Erythroblast (primary cell): ENCODE data around the gene NFATC1.

Experiments used
- DNase-seq, 2 experiments: peaks; one replicate each; lab custom pipeline; 2025; lab: John Stamatoyannopoulos, UW
- GATA1 ChIP-seq: IDR thresholded peaks from 2 replicates; pipeline ENCODE4 v1.6.1; 2011; ENCODE audit warnings: low read depth, mild to moderate bottlenecking, control low read depth, low read length, moderate library complexity
- POLR2A ChIP-seq: IDR thresholded peaks from 2 replicates; pipeline ENCODE4 v1.6.1; 2011; ENCODE audit warnings: mild to moderate bottlenecking, low read length

Gene NFATC1

DNA sequence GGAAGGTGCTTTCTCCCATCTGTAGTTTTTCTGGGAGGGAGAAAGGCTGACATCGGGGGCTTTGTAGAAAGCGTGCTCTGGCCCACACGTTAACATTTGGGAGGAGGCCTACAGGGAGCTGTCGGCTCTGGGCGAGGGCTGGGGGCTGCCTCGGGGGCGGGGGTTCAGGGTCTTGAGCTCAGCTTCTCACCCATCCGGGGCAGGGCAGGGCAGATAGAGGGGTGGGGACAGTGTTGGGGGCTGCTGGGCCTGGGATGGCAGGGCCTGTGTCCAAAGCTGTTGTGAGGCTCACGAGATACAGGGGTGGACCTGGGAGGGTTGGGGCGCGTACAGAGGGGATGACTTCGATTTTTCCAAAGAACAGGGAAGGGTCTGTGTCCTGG is 27.0 kb downstream of the NFATC1 start:
- TF ChIP-seq POLR2A, result no peak
- TF ChIP-seq GATA1, result no peak
- no peak for DNase-seq

DNA sequence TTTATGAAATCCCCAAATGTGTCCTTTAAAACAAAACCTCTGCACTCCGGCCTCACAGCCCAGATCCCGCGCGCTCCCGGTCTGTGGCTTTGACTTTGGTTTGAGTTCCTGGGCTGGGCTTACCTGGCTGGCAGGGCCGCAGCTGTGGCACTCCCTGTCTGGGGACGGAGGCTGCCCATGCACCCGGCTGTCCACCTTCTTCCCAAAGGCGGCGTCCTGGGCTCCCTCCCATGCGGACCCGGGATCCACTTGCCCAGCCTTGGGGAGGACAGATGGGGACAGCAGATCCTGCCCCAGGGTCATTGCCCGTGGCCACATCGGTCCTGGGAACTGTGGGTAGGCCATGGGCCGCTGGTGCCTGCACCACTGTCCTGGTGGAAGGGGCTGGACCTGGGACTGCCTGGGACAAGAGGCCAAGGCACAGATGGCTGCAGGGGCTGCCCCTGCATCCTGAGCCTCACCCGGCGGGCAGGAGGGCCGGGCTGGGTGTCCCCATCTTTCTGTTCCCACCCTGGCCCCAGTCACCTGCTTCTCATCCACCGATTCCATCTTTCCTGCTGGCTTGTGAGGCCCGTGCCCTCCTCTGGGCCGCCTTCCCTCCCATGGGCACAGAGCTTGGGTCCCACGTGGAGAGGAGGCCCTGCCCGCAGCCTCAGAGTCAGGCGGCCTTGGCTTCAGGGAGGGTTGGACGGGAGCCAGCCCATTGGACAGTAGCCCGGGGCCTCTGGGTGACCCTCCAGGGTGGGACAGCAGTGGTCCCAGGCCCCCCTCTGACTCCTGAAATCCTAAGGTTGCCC is 27.7 kb downstream of the NFATC1 start:
- no peak for DNase-seq

DNA sequence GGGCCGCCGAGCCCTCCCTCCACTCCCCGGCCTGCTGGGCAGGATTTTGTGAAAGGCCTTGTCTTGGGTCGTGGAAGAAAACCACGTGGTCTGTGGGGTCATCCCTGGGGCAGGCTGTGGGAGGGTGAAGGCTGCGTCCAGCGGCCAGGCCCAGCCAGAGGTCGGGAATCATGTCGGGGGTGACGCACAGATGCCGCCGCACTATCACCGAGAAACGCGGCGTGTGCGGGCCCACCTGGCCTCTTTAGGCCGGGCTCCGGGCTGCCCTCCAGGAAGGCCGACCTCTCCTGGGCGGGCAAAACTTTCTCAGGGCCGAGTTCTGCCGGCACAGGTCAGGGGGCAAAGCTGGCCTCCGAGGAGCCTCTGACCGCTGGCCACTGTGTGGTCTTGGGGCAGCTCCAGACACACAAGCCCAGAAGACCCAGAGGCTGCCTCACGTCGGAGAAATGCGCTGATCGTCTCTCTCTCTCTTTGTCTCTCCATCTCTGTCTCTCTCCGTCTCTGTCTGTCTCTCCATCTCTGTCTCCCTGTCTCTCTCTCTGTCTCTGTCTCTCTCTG is 28.4 kb downstream of the NFATC1 start:
- DNase-seq, result no peak
- TF ChIP-seq POLR2A (no peak), GATA1 (no peak)

More for the DNA sequence above, 27.7 kb downstream of the NFATC1 start:
- TF ChIP-seq GATA1 (no peak), POLR2A (no peak)

DNA sequence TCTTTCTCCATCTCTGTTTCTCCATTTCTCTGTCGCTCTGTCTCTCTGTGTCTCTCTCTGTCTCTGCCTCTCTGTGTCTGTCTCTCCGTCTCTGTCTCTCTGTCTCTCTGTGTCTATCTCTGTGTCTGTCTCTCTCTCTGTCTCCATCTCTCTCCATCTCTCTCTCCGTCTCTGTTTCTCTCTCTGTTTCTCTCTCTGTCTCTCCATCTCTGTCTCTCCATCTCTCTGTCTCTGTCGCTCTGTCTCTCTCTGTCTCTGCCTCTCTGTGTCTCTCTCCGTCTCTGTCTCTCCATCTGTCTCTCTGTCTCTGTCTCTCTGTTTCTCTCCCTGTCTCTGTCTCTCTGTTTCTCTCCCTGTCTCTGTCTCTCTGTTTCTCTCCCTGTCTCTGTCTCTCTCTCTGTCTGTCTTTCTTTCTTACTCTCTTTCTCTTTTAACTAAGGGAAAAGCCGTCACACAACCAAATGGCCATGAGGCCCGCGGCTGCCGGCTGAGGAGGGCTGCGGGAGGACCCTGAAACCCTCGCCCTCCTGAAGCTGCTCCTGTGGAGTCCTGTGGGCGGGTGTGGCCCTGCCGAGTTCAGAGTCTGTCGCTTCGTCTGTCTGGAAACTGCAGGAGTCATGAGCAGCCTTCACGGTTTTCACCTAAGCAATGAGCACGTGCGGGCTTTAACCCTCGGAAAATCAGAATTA is 29.3 kb downstream of the NFATC1 start:
- DNase-seq, result no peak
- TF ChIP-seq GATA1, result no peak
- no peak for TF ChIP-seq POLR2A

DNA sequence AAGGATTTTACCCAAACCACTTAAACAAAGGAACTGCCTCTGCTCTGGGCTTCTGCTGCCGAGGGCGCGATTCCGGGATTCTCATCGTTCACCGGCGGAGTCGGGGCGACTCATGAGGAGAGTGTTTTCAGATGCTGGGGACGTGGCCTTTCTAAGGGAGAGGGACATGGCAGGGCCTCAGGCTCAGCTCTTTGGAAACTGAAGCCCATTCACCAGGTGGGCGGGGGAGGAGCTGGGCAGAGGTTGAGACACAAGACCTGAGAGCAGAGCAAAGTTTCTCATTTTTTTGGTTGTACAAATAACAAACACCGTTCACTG is 29.8 kb downstream of the NFATC1 start:
- TF ChIP-seq POLR2A, result no peak
- no peak for TF ChIP-seq GATA1
- no peak for DNase-seq

DNA sequence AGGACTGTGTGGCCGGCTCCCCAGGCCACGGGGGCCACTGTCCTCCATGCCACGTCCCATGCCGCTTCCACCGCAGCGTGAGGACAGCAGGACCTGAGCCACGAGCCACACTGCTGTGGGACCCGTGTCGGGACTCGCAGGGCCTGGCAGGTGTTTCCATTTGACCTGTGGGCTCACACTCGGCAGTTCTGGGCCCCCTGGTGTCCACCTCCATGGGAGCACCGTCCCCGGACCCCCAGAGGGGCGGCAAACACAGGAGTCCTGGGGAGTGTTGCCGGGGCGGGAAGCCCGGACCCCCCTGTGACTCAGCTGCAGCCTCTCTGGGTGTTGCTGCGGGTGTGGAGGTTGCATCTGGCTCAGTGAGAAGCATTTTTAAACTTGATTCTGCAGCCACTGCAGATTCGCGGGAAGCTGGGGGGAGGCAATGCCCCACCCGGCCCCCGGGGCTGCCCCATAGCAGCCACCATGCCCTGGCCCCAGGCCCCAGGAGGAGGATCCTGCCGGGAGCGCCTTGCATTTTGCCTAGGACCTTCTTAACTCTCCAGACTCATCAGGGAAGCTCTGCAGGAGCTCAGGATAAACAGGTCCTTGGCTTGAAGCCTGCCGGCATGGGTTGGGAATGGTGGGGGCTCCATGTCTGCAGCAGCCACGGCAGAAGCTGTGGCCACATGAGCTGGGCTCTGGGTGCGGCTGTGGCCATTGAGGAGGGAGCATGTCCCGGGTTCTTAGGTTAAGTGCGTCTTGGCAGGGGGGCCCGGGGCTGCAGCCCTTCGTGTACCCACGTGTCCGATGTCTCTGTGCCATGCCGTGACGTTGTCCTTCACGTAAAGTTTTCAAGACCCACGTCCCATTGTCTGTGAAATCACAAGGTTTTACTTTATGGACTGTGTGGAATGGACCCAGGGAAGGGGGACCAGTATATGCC is 30.9 kb downstream of the NFATC1 start:
- no peak for DNase-seq
- TF ChIP-seq POLR2A (no peak), GATA1 (no peak)

DNA sequence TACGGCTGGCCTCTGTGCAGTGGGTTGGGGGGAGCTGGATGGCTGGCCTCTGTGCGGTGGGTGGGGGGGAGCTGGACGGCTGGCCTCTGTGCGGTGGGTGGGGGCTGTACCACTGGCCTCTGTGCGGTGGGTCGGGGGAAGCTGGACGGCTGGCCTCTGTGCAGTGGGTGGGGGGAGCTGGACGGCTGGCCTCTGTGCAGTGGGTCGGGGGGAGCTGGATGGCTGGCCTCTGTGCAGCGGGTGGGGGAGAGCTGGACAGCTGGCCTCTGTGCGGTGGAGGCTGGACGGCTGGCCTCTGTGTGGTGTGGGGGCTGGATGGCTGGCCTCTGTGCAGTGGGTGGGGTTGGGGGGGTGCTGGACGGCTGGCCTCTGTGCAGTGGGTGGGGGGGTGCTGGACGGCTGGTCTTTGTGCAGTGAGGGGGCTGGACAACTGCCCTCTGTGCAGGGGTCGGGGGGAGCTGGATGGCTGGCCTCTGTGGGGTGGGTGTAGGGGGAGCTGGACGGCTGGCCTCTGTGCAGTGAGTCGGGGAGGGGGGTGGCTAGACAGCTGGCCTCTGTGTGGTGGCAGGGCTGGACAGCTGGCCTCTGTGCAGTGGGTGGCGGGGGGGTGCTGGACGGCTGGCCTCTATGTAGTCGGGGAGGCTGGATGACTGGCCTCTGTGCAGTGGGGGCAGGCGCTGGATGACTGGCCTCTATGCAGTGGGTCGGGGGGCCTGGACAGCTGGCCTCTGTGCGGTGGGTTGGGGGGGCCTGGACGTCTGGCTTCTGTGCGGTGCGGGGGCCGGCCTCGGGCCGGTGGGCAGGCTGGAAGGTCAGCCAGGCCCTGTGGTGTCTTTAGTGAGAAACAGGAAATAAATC is 31.9 kb downstream of the NFATC1 start:
- TF ChIP-seq POLR2A (no peak), GATA1 (no peak)
- DNase-seq, result no peak

DNA sequence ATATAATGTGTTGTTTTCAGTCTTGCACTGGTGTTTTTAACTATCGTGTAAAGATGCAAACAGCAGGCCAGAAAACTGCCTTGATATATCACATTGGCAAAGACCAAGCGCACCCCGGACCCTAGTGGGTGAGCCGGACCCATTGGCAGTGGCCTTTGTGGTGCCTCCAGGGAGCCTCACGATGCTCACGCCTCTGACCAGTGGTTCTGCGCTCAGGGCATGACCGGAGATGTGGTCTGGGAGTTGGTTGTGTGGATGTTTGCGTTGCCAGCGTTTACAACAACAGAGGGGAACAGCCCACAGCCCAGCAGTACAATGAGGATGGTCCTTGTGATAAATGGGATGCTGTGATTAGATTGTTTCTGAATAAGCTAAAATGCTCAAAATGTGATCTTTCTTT is 32.6 kb downstream of the NFATC1 start:
- TF ChIP-seq GATA1 (no peak), POLR2A (no peak)
- no peak for DNase-seq

DNA sequence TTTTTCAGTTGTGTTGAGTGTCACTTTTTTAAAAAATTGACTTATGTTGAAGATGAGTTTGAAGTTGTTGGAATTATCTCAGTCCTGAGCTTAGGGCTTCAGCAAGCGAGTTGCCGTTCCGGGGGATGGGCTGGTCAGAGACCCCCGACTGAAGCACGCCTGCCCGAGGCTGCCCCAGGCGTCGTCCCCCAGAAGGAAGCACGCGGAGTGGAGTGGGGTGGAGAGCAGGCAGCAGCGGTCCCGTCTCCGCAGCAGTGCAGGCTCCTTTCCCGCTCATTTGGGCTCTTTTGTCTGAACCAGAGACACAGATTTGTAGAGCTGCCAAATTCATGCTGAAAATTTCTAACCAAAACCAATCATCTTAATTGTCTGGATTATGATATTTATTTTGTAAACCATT is 33.7 kb downstream of the NFATC1 start:
- no peak for DNase-seq
- no peak for TF ChIP-seq POLR2A
- TF ChIP-seq GATA1, result no peak

DNA sequence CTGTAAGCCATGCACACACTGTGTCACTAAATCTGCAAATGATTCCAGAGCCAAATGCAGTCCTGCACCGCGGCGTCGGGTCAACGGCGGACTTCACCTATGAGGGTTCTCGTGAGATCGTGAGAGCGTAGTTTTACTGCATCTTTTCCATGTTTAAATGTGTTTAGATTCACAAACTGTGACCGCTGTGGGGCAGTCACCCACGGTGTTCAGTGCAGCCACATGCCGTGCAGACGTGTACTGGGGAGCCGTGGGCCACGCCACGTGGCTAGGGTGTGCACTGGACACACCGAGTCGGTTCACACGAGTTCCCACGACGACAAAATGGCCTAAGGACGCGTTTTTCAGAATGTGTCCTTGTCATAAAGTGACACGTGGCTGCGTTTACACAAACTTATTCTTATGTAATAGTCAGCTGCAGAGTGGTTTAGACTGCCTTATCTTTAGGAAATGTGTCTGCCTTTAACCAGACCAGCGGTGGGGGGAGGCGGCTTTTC is 34.1 kb downstream of the NFATC1 start:
- DNase-seq, result peak; percentile 59 to 71
- TF ChIP-seq POLR2A (no peak), GATA1 (no peak)

DNA sequence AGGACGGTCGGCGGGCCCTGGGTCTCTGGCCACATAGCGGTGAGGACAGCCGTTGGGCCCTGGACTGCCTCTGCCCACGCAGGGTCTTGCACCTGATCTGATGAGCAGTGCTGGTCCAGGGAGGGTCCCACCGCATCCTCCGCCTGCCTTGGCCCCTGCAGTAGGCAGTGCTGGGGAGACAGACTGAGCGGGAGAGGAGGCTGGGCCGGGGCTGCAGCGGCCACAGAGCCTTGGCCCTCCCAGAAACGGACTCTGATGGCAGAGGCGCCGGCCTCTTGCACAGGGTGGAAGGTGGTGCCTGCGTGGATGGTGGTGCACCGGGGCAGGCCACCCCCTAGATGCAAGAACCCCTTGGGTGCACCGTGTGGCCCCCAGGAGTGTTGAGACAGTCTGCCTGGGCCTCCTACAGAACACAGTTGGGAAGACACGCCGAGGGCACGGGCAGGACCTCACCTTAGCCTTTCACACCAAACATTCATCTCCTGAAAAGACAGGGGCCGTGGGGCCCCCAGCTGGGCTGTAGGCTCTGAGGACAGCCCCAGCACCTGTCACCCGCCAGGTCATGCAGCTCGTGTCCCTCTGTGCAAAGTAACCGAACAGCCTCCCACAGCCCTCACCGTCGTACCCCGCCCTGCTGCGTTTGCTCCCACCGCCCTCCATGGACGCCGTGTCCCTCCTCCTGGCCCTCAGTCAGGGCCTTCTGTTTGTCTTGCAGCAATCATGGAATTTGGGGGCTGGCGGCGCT is 36.8 kb downstream of the NFATC1 start:
- TF ChIP-seq POLR2A (no peak), GATA1 (no peak)
- no peak for DNase-seq

DNA sequence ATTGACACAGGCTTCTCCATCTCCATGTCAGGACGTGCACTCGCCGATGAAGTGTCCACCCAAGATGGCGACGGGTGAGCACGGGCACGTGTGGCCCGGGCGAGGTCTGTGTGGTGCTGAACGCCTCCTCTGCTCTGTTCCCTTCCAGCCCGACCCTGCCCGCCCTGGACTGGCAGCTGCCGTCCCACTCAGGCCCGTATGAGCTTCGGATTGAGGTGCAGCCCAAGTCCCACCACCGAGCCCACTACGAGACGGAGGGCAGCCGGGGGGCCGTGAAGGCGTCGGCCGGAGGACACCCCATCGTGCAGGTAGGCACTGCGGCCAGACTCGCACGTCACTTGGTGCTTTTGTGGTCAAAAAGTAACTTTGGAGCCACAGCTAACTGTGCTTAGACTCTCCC is 37.7 kb downstream of the NFATC1 start:
- DNase-seq, result no peak
- no peak for TF ChIP-seq GATA1
- TF ChIP-seq POLR2A, result no peak
